ENCODE data around the gene CLEC9A. TPM values are rescaled to one million over a fixed set of nuclear protein-coding genes. Genes with fewer than 3 reads are reported as not detected.

Gene CLEC9A
- total and polyA plus RNA-seq, 9 of the 15 experiments (the other 6 are each of a cell fraction or from before 2014, with no cell fraction given): not detected

DNA sequence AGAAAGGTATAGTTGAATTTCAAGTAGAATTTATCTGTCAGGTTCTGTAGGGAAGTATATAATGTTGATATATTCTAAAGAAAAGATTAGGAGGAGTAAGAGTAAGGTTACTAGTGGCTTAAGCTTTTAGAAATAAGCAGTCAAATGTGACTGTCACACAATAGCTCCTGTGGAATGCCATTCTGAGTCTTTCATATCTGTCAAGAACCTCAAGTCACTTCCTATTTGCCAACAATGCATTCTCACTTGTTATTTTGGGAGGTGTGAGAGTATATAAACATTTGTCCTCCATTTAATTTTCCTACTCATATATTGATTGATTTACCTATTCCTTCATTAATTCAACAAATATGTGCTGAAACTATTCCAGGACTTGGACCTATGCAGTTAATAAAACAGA, 11.7 kb downstream of the CLEC9A start:
- no peak for DNase-seq (ENCODE audit: extremely low read depth in 1 of 4, low spot score in 3 of 4)
- H3K79me2 ChIP-seq (ENCODE audit: control insufficient read depth, insufficient read depth, low read length): no peaks in the 10 kb centered on the region
- H3K4me2 ChIP-seq (ENCODE audit: insufficient read depth, low read length): no peak overlapping the region
- no peaks in the 10 kb centered on the region for H3K36me3 ChIP-seq (ENCODE audit: control insufficient read depth, insufficient read depth, low read length)
- H4K20me1 ChIP-seq (replicated peaks; ENCODE audit: control insufficient read depth, insufficient read depth, low read length): no peaks in the 10 kb centered on the region
- intact Hi-C loops (cut with micrococcal nuclease): no loop called here
- H3K4me1 ChIP-seq (replicated peaks in 1 of 2; ENCODE audit: control insufficient read depth in 2 of 2, insufficient read depth in 2 of 2, low read length in 2 of 2): no peaks in the 10 kb centered on the region
- no peak overlapping the region for H3K4me3 ChIP-seq
- in situ Hi-C loops (cut with MboI): no loop called here
- ChIA-PET CTCF (ENCODE audit: low intra/inter-chr PET ratio) (no interaction called here), POLR2A (interaction anchor here (0.6 kb wide), 1 partner anchor 81 kb away, joined by 3 read pairs; no protein-coding TSS in a partner anchor)
- no peak for ATAC-seq
- no peaks in the 10 kb centered on the region for H3K9me1 ChIP-seq (ENCODE audit: control insufficient read depth, insufficient read depth, low read length)
- no peak for FAIRE-seq
- H3K9me3 ChIP-seq (replicated peaks; ENCODE audit: control insufficient read depth, insufficient read depth, low read depth, low read length): no peaks in the 10 kb centered on the region
- peaks cover 0 to 5% of the 10 kb centered on the region in 2 experiments; a peak in 1 of 5 replicates for H3K27me3 ChIP-seq (ENCODE audit: control insufficient read depth in 2 of 2, insufficient read depth in 2 of 2, low read length in 2 of 2)
- no peak overlapping the region for H2AFZ ChIP-seq (ENCODE audit: low read depth, low read length)
- BruUV-seq (replicated peaks): no TSS peak
- no peak overlapping the region for H3K9ac ChIP-seq (ENCODE audit: insufficient read depth in 1 of 2, low read depth in 2 of 2, low read length in 2 of 2)
- TF ChIP-seq, protein P1, sequence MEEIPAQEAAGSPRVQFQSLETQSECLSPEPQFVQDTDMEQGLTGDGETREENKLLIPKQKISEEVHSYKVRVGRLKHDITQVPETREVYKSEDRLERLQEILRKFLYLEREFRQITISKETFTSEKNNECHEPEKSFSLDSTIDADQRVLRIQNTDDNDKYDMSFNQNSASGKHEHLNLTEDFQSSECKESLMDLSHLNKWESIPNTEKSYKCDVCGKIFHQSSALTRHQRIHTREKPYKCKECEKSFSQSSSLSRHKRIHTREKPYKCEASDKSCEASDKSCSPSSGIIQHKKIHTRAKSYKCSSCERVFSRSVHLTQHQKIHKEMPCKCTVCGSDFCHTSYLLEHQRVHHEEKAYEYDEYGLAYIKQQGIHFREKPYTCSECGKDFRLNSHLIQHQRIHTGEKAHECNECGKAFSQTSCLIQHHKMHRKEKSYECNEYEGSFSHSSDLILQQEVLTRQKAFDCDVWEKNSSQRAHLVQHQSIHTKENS (CRISPR knock-in tag; IDR thresholded peaks at IDR 0.05): no peak
- TF ChIP-seq ZNF695 (CRISPR knock-in tag; IDR thresholded peaks at IDR 0.05) (no peak), ZNF584 (CRISPR knock-in tag; IDR thresholded peaks at IDR 0.05; ENCODE audit: low read depth) (no peak), NUFIP1 (IDR thresholded peaks at IDR 0.05; ENCODE audit: partially characterized antibody) (no peak), HIVEP1 (CRISPR knock-in tag; IDR thresholded peaks at IDR 0.05) (no peak), NR1H2 (CRISPR knock-in tag; IDR thresholded peaks at IDR 0.05) (no peak), ETV5 (CRISPR knock-in tag; IDR thresholded peaks at IDR 0.05; ENCODE audit: low read depth) (no peak), NR2C1 (IDR thresholded peaks at IDR 0.05) (no peak), NR2C1 (tag; IDR thresholded peaks at IDR 0.05) (no peak), FOXM1 (IDR thresholded peaks at IDR 0.05; ENCODE audit: low read depth) (no peak), FOXM1 (CRISPR knock-in tag; IDR thresholded peaks at IDR 0.05; ENCODE audit: low read depth) (no peak), ZNF57 (CRISPR knock-in tag; IDR thresholded peaks at IDR 0.05) (no peak), MAZ (CRISPR knock-in tag; conservative IDR thresholded peaks at IDR 0.05 in 1 of 2, IDR thresholded peaks at IDR 0.05 in 1 of 2) (no peak), PHF8 (IDR thresholded peaks at IDR 0.05; ENCODE audit: borderline replicate concordance, low read length) (no peak), RBM14 (IDR thresholded peaks at IDR 0.05; ENCODE audit: borderline replicate concordance, insufficient read depth, low read depth, low read length) (no peak), CEBPB (tag; IDR thresholded peaks at IDR 0.05) (no peak)
- TF ChIP-seq, protein P2, sequence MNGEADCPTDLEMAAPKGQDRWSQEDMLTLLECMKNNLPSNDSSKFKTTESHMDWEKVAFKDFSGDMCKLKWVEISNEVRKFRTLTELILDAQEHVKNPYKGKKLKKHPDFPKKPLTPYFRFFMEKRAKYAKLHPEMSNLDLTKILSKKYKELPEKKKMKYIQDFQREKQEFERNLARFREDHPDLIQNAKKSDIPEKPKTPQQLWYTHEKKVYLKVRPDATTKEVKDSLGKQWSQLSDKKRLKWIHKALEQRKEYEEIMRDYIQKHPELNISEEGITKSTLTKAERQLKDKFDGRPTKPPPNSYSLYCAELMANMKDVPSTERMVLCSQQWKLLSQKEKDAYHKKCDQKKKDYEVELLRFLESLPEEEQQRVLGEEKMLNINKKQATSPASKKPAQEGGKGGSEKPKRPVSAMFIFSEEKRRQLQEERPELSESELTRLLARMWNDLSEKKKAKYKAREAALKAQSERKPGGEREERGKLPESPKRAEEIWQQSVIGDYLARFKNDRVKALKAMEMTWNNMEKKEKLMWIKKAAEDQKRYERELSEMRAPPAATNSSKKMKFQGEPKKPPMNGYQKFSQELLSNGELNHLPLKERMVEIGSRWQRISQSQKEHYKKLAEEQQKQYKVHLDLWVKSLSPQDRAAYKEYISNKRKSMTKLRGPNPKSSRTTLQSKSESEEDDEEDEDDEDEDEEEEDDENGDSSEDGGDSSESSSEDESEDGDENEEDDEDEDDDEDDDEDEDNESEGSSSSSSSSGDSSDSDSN (IDR thresholded peaks at IDR 0.05; ENCODE audit: borderline replicate concordance in 1 of 2, low read depth in 2 of 2, low read length in 2 of 2): no peak
- H3K27ac ChIP-seq (ENCODE audit: extremely low read depth, low read depth, low read length): no peak overlapping the region
